Esophagus muscularis mucosa (tissue), 4 donors: Measurements from ENCODE around the gene CNGA3.

Experiments
- CTCF ChIP-seq, 3 experiments: fragments of 200-600 bp in 2 of 3; fragments of 450-650 bp in 1 of 3; sonication (generic) in 2 of 3; IDR thresholded peaks; one replicate each; pipeline ENCODE4 v1.5.1; 2017 to 2019; ENCODE audit warnings: antibody characterized with exemption in 3 of 3, mild to moderate bottlenecking in 2 of 3, moderate library complexity in 1 of 3
- EP300 ChIP-seq: sonication (generic); formaldehyde crosslinking; IDR thresholded peaks from one replicate; pipeline ENCODE4 v1.6.1; 2017; ENCODE audit warnings: antibody characterized with exemption
- POLR2A ChIP-seq: fragments of 450-650 bp; IDR thresholded peaks from one replicate; pipeline ENCODE4 v1.6.1; 2017; ENCODE audit warnings: antibody characterized with exemption, moderate library complexity, mild to moderate bottlenecking, low read depth
- POLR2AphosphoS5 ChIP-seq, 2 donors: sonication (generic); formaldehyde crosslinking; IDR thresholded peaks; one replicate each; pipeline ENCODE4 v1.6.1; 2017; ENCODE audit warnings: antibody characterized with exemption in 2 of 2

GRCh38 chr2:98374286-98374685, 28.0 kb downstream of the CNGA3 start:
- TF ChIP-seq POLR2A (no peak), CTCF (IDR thresholded peaks at IDR 0.05) (no peak), POLR2AphosphoS5 (IDR thresholded peaks at IDR 0.05) (no peak), EP300 (no peak)
